GM23338 (cell line): Measurements from ENCODE around the gene GARS1.

Experiments
- CREB1 ChIP-seq: fragments of 250-450 bp; sonication (Bioruptor Pico); IDR thresholded peaks from 2 replicates; pipeline ENCODE4 v1.5.0; 2020; ENCODE audit warnings: low read depth, mild to moderate bottlenecking, moderate library complexity
- EZH2 ChIP-seq: fragments of 200-600 bp; sonication (generic); IDR thresholded peaks from one replicate; pipeline ENCODE4 v1.8.0; 2017; ENCODE audit warnings: antibody characterized with exemption, mild to moderate bottlenecking, low read depth; ENCODE audit not compliant: unreplicated experiment
- EZH2phosphoT487 ChIP-seq: fragments of 200-600 bp; sonication (generic); IDR thresholded peaks from one replicate; pipeline ENCODE4 v1.8.1; 2018; ENCODE audit warnings: antibody characterized with exemption; ENCODE audit not compliant: unreplicated experiment
- JUNB ChIP-seq: IDR thresholded peaks from one replicate; pipeline ENCODE4 v1.6.1; 2016; ENCODE audit warnings: antibody characterized with exemption; ENCODE audit not compliant: unreplicated experiment
- NANOG ChIP-seq: IDR thresholded peaks from 2 replicates; pipeline ENCODE4 v1.6.1; 2016; ENCODE audit warnings: antibody characterized with exemption, borderline replicate concordance
- POLR2AphosphoS5 ChIP-seq: IDR thresholded peaks from 2 replicates; pipeline ENCODE4 v1.6.1; 2016; ENCODE audit warnings: antibody characterized with exemption, low read depth
- STAT1 ChIP-seq: IDR thresholded peaks from one replicate; pipeline ENCODE4 v1.6.1; 2016; ENCODE audit warnings: antibody characterized with exemption; ENCODE audit not compliant: unreplicated experiment
- ZNF114 ChIP-seq: fragments of 250-450 bp; sonication (Bioruptor Pico); IDR thresholded peaks from 2 replicates; pipeline ENCODE4 v1.5.0; 2020; ENCODE audit warnings: mild to moderate bottlenecking, moderate library complexity
- ZNF331 ChIP-seq: fragments of 250-450 bp; sonication (Bioruptor Pico); IDR thresholded peaks from 2 replicates; pipeline ENCODE4 v1.5.0; 2020; ENCODE audit warnings: low read depth, mild to moderate bottlenecking, moderate library complexity
- TF ChIP-seq, protein P1 (sequence below), 2 experiments: fragments of 200-600 bp in 1 of 2; sonication (generic) in 1 of 2; conservative IDR thresholded peaks; 2 replicates each; pipeline versions ENCODE4 v1.5.1 to v1.6.1; 2016 to 2017; ENCODE audit warnings: antibody characterized with exemption in 2 of 2, low read depth in 2 of 2, mild to moderate bottlenecking in 2 of 2, moderate library complexity in 1 of 2
- TF ChIP-seq, protein P2 (sequence below): IDR thresholded peaks from one replicate; pipeline ENCODE4 v1.6.1; 2018; ENCODE audit warnings: antibody characterized with exemption; ENCODE audit not compliant: unreplicated experiment
- TF ChIP-seq, protein P3 (sequence below): IDR thresholded peaks from 2 replicates; pipeline ENCODE4 v1.6.1; 2016; ENCODE audit warnings: antibody characterized with exemption
- TF ChIP-seq, protein P4 (sequence below): fragments of 250-450 bp; sonication (Bioruptor Pico); IDR thresholded peaks from 2 replicates; pipeline ENCODE4 v1.5.0; 2020; ENCODE audit warnings: mild to moderate bottlenecking, moderate library complexity

DNA sequence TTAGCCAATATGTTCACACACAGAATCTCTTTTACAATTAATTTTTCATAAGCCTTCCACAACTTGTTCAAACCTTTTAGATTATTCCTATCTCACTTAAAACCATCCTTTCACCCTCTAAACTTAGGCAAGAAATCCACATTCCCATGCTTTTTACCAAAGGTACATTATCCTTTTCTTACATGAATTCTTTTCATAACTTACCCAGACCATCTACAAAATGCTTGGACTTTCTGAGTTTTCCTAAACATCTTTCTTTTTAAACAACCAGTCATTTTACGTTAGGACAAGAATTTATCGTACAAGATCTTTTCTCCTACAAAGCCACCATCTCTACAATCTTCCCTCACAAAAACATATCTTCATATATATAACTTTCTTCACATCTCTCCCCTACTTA, 18.8 kb upstream of the GARS1 start:
- TF ChIP-seq, protein P1, sequence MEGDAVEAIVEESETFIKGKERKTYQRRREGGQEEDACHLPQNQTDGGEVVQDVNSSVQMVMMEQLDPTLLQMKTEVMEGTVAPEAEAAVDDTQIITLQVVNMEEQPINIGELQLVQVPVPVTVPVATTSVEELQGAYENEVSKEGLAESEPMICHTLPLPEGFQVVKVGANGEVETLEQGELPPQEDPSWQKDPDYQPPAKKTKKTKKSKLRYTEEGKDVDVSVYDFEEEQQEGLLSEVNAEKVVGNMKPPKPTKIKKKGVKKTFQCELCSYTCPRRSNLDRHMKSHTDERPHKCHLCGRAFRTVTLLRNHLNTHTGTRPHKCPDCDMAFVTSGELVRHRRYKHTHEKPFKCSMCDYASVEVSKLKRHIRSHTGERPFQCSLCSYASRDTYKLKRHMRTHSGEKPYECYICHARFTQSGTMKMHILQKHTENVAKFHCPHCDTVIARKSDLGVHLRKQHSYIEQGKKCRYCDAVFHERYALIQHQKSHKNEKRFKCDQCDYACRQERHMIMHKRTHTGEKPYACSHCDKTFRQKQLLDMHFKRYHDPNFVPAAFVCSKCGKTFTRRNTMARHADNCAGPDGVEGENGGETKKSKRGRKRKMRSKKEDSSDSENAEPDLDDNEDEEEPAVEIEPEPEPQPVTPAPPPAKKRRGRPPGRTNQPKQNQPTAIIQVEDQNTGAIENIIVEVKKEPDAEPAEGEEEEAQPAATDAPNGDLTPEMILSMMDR (conservative IDR thresholded peaks at IDR 0.05; ENCODE audit: low read depth in 2 of 2), result no peak
- TF ChIP-seq EZH2 (no peak), JUNB (no peak), POLR2AphosphoS5 (no peak), ZNF331 (no peak), ZNF114 (CRISPR knock-in tag) (no peak), EZH2phosphoT487 (no peak), CREB1 (CRISPR knock-in tag) (no peak), STAT1 (no peak), NANOG (no peak)
- TF ChIP-seq, protein P2, sequence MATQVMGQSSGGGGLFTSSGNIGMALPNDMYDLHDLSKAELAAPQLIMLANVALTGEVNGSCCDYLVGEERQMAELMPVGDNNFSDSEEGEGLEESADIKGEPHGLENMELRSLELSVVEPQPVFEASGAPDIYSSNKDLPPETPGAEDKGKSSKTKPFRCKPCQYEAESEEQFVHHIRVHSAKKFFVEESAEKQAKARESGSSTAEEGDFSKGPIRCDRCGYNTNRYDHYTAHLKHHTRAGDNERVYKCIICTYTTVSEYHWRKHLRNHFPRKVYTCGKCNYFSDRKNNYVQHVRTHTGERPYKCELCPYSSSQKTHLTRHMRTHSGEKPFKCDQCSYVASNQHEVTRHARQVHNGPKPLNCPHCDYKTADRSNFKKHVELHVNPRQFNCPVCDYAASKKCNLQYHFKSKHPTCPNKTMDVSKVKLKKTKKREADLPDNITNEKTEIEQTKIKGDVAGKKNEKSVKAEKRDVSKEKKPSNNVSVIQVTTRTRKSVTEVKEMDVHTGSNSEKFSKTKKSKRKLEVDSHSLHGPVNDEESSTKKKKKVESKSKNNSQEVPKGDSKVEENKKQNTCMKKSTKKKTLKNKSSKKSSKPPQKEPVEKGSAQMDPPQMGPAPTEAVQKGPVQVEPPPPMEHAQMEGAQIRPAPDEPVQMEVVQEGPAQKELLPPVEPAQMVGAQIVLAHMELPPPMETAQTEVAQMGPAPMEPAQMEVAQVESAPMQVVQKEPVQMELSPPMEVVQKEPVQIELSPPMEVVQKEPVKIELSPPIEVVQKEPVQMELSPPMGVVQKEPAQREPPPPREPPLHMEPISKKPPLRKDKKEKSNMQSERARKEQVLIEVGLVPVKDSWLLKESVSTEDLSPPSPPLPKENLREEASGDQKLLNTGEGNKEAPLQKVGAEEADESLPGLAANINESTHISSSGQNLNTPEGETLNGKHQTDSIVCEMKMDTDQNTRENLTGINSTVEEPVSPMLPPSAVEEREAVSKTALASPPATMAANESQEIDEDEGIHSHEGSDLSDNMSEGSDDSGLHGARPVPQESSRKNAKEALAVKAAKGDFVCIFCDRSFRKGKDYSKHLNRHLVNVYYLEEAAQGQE, result no peak
- TF ChIP-seq, protein P3, sequence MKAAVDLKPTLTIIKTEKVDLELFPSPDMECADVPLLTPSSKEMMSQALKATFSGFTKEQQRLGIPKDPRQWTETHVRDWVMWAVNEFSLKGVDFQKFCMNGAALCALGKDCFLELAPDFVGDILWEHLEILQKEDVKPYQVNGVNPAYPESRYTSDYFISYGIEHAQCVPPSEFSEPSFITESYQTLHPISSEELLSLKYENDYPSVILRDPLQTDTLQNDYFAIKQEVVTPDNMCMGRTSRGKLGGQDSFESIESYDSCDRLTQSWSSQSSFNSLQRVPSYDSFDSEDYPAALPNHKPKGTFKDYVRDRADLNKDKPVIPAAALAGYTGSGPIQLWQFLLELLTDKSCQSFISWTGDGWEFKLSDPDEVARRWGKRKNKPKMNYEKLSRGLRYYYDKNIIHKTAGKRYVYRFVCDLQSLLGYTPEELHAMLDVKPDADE, result no peak
- TF ChIP-seq, protein P4, sequence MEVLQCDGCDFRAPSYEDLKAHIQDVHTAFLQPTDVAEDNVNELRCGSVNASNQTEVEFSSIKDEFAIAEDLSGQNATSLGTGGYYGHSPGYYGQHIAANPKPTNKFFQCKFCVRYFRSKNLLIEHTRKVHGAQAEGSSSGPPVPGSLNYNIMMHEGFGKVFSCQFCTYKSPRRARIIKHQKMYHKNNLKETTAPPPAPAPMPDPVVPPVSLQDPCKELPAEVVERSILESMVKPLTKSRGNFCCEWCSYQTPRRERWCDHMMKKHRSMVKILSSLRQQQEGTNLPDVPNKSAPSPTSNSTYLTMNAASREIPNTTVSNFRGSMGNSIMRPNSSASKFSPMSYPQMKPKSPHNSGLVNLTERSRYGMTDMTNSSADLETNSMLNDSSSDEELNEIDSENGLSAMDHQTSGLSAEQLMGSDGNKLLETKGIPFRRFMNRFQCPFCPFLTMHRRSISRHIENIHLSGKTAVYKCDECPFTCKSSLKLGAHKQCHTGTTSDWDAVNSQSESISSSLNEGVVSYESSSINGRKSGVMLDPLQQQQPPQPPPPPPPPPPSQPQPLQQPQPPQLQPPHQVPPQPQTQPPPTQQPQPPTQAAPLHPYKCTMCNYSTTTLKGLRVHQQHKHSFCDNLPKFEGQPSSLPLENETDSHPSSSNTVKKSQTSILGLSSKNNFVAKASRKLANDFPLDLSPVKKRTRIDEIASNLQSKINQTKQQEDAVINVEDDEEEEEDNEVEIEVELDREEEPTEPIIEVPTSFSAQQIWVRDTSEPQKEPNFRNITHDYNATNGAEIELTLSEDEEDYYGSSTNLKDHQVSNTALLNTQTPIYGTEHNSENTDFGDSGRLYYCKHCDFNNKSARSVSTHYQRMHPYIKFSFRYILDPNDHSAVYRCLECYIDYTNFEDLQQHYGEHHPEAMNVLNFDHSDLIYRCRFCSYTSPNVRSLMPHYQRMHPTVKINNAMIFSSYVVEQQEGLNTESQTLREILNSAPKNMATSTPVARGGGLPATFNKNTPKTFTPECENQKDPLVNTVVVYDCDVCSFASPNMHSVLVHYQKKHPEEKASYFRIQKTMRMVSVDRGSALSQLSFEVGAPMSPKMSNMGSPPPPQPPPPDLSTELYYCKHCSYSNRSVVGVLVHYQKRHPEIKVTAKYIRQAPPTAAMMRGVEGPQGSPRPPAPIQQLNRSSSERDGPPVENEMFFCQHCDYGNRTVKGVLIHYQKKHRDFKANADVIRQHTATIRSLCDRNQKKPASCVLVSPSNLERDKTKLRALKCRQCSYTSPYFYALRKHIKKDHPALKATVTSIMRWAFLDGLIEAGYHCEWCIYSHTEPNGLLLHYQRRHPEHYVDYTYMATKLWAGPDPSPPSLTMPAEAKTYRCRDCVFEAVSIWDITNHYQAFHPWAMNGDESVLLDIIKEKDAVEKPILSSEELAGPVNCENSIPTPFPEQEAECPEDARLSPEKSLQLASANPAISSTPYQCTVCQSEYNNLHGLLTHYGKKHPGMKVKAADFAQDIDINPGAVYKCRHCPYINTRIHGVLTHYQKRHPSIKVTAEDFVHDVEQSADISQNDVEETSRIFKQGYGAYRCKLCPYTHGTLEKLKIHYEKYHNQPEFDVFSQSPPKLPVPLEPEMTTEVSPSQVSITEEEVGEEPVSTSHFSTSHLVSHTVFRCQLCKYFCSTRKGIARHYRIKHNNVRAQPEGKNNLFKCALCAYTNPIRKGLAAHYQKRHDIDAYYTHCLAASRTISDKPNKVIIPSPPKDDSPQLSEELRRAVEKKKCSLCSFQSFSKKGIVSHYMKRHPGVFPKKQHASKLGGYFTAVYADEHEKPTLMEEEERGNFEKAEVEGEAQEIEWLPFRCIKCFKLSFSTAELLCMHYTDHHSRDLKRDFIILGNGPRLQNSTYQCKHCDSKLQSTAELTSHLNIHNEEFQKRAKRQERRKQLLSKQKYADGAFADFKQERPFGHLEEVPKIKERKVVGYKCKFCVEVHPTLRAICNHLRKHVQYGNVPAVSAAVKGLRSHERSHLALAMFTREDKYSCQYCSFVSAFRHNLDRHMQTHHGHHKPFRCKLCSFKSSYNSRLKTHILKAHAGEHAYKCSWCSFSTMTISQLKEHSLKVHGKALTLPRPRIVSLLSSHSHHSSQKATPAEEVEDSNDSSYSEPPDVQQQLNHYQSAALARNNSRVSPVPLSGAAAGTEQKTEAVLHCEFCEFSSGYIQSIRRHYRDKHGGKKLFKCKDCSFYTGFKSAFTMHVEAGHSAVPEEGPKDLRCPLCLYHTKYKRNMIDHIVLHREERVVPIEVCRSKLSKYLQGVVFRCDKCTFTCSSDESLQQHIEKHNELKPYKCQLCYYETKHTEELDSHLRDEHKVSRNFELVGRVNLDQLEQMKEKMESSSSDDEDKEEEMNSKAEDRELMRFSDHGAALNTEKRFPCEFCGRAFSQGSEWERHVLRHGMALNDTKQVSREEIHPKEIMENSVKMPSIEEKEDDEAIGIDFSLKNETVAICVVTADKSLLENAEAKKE, result no peak
